NCI-H2196 treated with DMSO at 0.1 percent for 48 hours (cell line): ENCODE data around the gene LHX8.
"Not testable (repeated sequence)": the region's sequence is repeated elsewhere in the genome, so short reads cannot be mapped to it uniquely, and the experiment has no call there.

ENCODE experiments used
- DNase-seq: peaks from one replicate; lab custom pipeline; 2025; ENCODE audit not compliant: unreplicated experiment; lab: John Stamatoyannopoulos, UW

The LHX8 gene

GRCh38 chr1:75132812-75133619 is 1.2 kb upstream of the LHX8 start:
- DNase-seq: no peak

- DNase-seq: no peak
Measured at GRCh38 chr1:75134647-75135572, 722 bp downstream of the LHX8 start.

- no peak for DNase-seq
Measured at GRCh38 chr1:75135573-75136194, 1.5 kb downstream of the LHX8 start.

- no peak for DNase-seq
Measured at GRCh38 chr1:75136195-75136815, 2.1 kb downstream of the LHX8 start.

GRCh38 chr1:75136921-75137641 is 2.9 kb downstream of the LHX8 start:
- no peak for DNase-seq

- no peak for DNase-seq
Measured at GRCh38 chr1:75152092-75152491, 17.9 kb downstream of the LHX8 start.

GRCh38 chr1:75159154-75159553 is 25.0 kb downstream of the LHX8 start:
- no peak for DNase-seq

GRCh38 chr1:75165264-75165663 is 31.1 kb downstream of the LHX8 start:
- DNase-seq: no peak

GRCh38 chr1:75166821-75167220 is 32.6 kb downstream of the LHX8 start:
- DNase-seq: no peak

- no peak for DNase-seq
Measured at GRCh38 chr1:75170011-75170410, 35.8 kb downstream of the LHX8 start.

GRCh38 chr1:75170981-75171380 is 36.8 kb downstream of the LHX8 start:
- DNase-seq: no peak

- no peak for DNase-seq
Measured at GRCh38 chr1:75171876-75172275, 37.7 kb downstream of the LHX8 start.

- no peak for DNase-seq
Measured at GRCh38 chr1:75172556-75172955, 38.4 kb downstream of the LHX8 start.

GRCh38 chr1:75174031-75174760 is 40.0 kb downstream of the LHX8 start:
- DNase-seq: no peak

- DNase-seq: not testable (repeated sequence)
Measured at GRCh38 chr1:75181214-75181955, 47.2 kb downstream of the LHX8 start.

- no peak for DNase-seq
Measured at GRCh38 chr1:75188892-75189291, 54.7 kb downstream of the LHX8 start.

GRCh38 chr1:75198163-75198562 is 64.0 kb downstream of the LHX8 start:
- DNase-seq: no peak

- no peak for DNase-seq
Measured at GRCh38 chr1:75198761-75199160, 64.6 kb downstream of the LHX8 start.

- DNase-seq: no peak
Measured at GRCh38 chr1:75202751-75203150, 68.6 kb downstream of the LHX8 start.
